Psoas muscle (tissue), 8 donors: ENCODE results near the gene PRKCSH. TPM values are rescaled to one million over a fixed set of nuclear protein-coding genes. Genes with fewer than 3 reads are reported as not detected.
"Not testable (repeated sequence)": the region's sequence is repeated elsewhere in the genome, so short reads cannot be mapped to it uniquely, and the experiment has no call there.

Experiments used
- ATAC-seq, 4 donors: fragments of 200-7000 bp; cut with Tn5 transposase; one replicate each; pipeline ENCODE4 v1.9.1; 2020; ENCODE audit warnings: moderate library complexity in 3 of 4, mild to moderate bottlenecking in 2 of 4
- DNase-seq, 2 donors: peaks; one replicate each; pipeline ENCODE4 v3.0.0-alpha.2; 2020
- H3K27ac ChIP-seq: fragments of 200-600 bp; one replicate; pipeline ENCODE4 v1.8.0; 2022
- H3K27me3 ChIP-seq, 3 donors: fragments of 200-600 bp in 1 of 3; one replicate each; pipeline versions ENCODE4 v1.6.1 to v1.8.0; 2013 to 2022; ENCODE audit warnings: low read length in 2 of 3, mild to moderate bottlenecking in 2 of 3, moderate library complexity in 1 of 3; ENCODE audit not compliant: insufficient read depth in 3 of 3
- H3K36me3 ChIP-seq, 2 donors: fragments of 200-600 bp in 1 of 2; one replicate each; pipeline versions ENCODE4 v1.6.1 to v1.8.0; 2013 to 2022; ENCODE audit warnings: low read depth in 1 of 2, mild to moderate bottlenecking in 1 of 2, moderate library complexity in 1 of 2; ENCODE audit not compliant: insufficient read depth in 1 of 2
- H3K4me1 ChIP-seq: fragments of 200-600 bp; one replicate; pipeline ENCODE4 v1.8.0; 2022
- H3K4me3 ChIP-seq: fragments of 200-600 bp; one replicate; pipeline ENCODE4 v1.8.0; 2022; ENCODE audit warnings: mild to moderate bottlenecking
- H3K9me3 ChIP-seq: fragments of 200-600 bp; one replicate; pipeline ENCODE4 v1.8.0; 2022
- WGBS, 3 donors: extraction: QIAGEN DNeasy Blood & Tissue Kit; methylation state at CpG; one replicate each; pipeline versions ENCODE4 v1.1.6 to v1.1.7; 2013; 5-methylcytosine and 5-hydroxymethylcytosine counted together
- intact Hi-C, 2 donors: fragments of 100-400 bp; cut with DNase I; formaldehyde crosslinking; loops; one replicate each; pipeline versions ENCODE4 v1.11.0 to v1.14.2; 2022
- polyA plus RNA-seq, 3 donors: library from polyadenylated mRNA; stranded (reverse); fragments of 200-250 nt; gene quantifications; one replicate each; pipeline ENCODE4 v1.2.3, GENCODE V29; 2013
- total RNA-seq, 4 donors: library from RNA; stranded (reverse); fragmentation: NEBNext Ultra II Directional in 2 of 4; extraction: Animal tissue kit (Norgen Biotek cat#: 25700) in 2 of 4; gene quantifications; one replicate each; pipeline versions ENCODE4 v1.2.1 to v1.2.4, GENCODE V29; 2021 to 2023
- TF ChIP-seq, protein P1 (sequence below): fragments of 200-600 bp; IDR thresholded peaks from one replicate; pipeline ENCODE4 v1.8.0; 2022; ENCODE audit warnings: antibody characterized with exemption
- donor health status: healthy with polysubstance abuse.
- donor health status: DM: no; HTN: no; CAD: no; lungs with moderate emphysema.
- donor health status: Bipolar disorder and iron deficiency.
- donor health status: healthy.
- donor health status: DM: yes; HTN: yes; CAD: no.
- donor health status: DM: no; HTN: no; CAD: no.
- donor health status: DM: no; HTN: no; CAD: no.
- donor health status: DM: yes; HTN: yes; CAD: no.

Gene PRKCSH
- total and polyA plus RNA-seq, 7 donors: 48.5 to 98.4 (median 60.9) TPM

DNA sequence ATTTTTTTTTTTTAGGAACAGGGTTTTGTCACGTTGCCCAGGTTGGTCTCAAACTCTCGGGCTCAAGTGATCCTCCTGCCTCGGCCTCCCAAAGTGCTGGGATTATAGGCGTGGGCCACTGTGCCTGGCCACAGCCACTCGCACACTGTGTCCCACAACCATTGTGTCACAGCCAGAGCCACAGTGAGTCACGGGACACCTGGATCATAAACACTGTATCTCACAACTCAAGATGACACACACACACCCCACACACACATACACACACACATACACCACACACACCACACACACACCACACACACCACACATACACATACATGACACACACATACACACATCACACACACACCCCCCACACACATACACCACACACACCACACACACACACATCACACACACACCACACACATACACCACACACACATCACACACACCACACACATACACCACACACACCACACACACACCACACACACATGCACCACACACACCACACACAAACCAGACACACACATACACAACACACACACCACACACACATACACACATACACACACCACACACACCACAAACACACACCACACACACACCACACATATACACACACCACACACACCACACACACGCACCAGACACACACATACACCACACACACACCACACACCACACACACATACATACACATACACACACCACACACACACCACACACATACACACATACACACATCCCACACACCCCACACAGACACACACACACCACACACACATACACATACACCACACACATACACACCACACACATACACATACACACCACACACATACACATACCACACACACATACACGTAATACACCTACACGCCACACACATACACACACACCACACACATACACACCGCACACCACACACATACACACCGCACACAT is 29.2 kb downstream of the PRKCSH start:
- intact Hi-C loops: no loop called here
- Histone ChIP-seq H3K4me1 (no peaks in the 10 kb centered on the region), H3K27ac (no peak overlapping the region), H3K36me3 (no peaks in the 10 kb centered on the region), H3K27me3 (peaks cover 0 to 11% (median 3%) of the 10 kb centered on the region in 3 donors), H3K9me3 (no peaks in the 10 kb centered on the region), H3K4me3 (no peak overlapping the region)
- DNase-seq (no peak), ATAC-seq (no peak)
- TF ChIP-seq, protein P1, sequence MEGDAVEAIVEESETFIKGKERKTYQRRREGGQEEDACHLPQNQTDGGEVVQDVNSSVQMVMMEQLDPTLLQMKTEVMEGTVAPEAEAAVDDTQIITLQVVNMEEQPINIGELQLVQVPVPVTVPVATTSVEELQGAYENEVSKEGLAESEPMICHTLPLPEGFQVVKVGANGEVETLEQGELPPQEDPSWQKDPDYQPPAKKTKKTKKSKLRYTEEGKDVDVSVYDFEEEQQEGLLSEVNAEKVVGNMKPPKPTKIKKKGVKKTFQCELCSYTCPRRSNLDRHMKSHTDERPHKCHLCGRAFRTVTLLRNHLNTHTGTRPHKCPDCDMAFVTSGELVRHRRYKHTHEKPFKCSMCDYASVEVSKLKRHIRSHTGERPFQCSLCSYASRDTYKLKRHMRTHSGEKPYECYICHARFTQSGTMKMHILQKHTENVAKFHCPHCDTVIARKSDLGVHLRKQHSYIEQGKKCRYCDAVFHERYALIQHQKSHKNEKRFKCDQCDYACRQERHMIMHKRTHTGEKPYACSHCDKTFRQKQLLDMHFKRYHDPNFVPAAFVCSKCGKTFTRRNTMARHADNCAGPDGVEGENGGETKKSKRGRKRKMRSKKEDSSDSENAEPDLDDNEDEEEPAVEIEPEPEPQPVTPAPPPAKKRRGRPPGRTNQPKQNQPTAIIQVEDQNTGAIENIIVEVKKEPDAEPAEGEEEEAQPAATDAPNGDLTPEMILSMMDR: no peak
- 73 to 79% (median 79%) methylated on average over 11 of the region's 11 CpGs for WGBS, 3 donors

DNA sequence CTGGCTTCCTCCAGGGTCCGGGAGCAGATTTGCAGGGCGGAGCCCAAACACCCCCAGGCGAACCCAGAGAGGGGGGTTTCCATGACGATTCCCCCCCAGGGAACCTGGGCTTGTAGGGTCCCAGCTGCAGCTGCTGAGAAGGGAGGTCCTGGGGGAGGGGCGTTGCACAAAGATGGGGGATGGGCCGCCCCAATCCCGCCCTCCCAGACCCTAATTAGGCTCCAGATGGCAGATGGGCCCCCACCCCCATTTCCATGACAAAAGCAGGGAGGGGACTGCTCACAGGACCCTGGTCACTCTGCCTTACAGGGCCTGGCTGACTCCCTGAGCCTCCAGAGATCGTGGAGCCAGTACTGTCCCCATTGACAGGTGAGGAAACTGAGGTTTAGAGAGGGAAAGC is 30.2 kb downstream of the PRKCSH start:
- intact Hi-C loops: no loop called here
- ATAC-seq (no peak), DNase-seq (no peak)
- TF ChIP-seq, protein P1: no peak
- no peaks in the 10 kb centered on the region for H3K36me3 ChIP-seq
- 13 to 17% (median 14%) methylated on average over 8 of the region's 8 CpGs for WGBS, 3 donors
- peaks cover 0 to 1% (median 0%) of the 10 kb centered on the region in 3 donors for H3K27me3 ChIP-seq
- H3K9me3 ChIP-seq: no peaks in the 10 kb centered on the region
- no peaks in the 10 kb centered on the region for H3K4me1 ChIP-seq
- no peak overlapping the region for H3K4me3 ChIP-seq
- no peak overlapping the region for H3K27ac ChIP-seq

DNA sequence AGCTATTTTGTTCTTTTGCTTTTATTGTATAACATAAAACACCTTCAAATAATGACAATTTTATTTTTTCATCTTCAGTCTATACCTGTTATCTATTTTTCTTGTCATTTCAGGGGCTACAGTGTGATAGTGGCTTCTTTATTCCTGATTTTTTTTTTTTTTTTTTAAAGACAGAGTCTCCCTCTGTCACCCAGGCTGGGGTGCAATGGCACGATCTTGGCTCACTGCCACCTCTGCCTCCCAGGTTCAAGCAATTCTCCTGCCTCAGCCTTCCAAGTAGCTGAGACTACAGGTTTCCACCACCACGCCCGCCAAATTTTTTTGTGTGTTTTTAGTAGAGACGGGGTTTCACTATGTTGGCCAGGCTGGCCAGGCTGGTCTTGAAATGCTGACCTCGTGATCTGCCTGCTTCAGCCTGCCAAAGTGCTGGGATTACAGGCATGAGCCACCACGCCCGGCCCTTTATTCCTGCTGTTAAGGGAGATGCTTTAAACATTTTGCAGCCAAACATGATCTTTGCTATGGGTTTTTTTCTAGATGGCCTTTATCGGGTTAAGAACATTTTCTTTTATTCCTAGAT is 32.9 kb downstream of the PRKCSH start:
- H3K36me3 ChIP-seq, H3K9me3 ChIP-seq, H3K4me3 ChIP-seq, ATAC-seq, H3K4me1 ChIP-seq, H3K27ac ChIP-seq, DNase-seq, intact Hi-C loops: not testable (repeated sequence)
- H3K27me3 ChIP-seq: peaks cover 0 to 10% (median 0%) of the 10 kb centered on the region in 3 donors
- 34 to 49% (median 44%) methylated on average over 8 of the region's 8 CpGs for WGBS, 3 donors

DNA sequence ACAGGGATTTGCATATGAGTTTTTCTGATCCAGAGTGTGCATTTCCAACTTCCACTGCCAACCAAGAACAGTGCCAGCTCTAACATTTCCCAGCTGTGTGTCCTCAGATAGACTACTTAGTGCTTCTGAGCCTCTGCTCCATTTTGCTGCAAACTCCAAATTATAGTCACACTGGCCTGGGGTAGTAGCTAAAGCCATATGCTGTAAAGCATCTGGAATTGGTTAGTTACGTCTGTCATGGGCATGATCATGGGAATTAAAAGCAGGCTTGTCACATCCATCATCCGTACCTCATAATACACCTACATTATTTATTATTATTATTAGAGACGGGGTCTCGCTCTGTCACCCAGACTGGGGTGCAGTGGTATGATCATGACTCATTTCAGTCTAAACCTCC is 38.3 kb downstream of the PRKCSH start:
- intact Hi-C loops: no loop called here
- H3K36me3 ChIP-seq: no peaks in the 10 kb centered on the region
- H3K4me3 ChIP-seq: no peak overlapping the region
- TF ChIP-seq, protein P1: no peak
- H3K9me3 ChIP-seq: no peaks in the 10 kb centered on the region
- DNase-seq (no peak), ATAC-seq (no peak)
- no peaks in the 10 kb centered on the region for H3K4me1 ChIP-seq
- H3K27ac ChIP-seq: no peak overlapping the region
- peaks cover 0 to 18% (median 0%) of the 10 kb centered on the region in 3 donors for H3K27me3 ChIP-seq
- WGBS, 3 donors: 32 to 35% (median 34%) methylated on average over 4 of the region's 4 CpGs

DNA sequence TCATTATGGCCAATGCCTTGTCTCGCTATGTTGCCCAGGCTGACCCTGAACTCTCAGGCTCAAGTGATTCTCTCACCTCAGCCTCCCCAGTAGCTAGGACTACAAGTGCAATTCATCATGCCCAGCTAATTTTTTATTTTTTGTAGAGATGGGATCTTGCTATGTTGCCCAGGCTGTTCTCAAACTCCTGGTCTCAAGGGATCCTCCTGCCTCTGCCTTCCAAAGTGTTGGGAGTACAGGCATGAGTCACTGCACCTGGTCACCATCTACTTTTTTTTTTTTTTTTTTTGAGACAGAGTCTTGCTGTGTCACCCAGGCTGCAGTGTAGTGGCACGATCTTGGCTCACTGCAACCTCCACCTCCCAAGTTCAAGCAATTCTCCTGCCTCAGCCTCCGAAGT is 39.9 kb downstream of the PRKCSH start:
- peaks cover 0 to 34% (median 11%) of the 10 kb centered on the region in 3 donors for H3K27me3 ChIP-seq
- 90 to 94% (median 92%) methylated on average over 3 of the region's 3 CpGs for WGBS, 3 donors
- DNase-seq, H3K27ac ChIP-seq, H3K36me3 ChIP-seq, H3K9me3 ChIP-seq, H3K4me3 ChIP-seq, ATAC-seq, intact Hi-C loops, H3K4me1 ChIP-seq: not testable (repeated sequence)
